Gastrocnemius medialis (tissue), 4 donors: Measurements from ENCODE around the gene PROX1. TPM values are rescaled to one million over a fixed set of nuclear protein-coding genes. Genes with fewer than 3 reads are reported as not detected.

Experiments used
- ATAC-seq, 2 donors: fragments of 150-250 bp; one replicate each; pipeline ENCODE4 v1.9.1; 2016
- DNase-seq, 2 donors: peaks; one replicate each; pipeline ENCODE4 v3.0.0-alpha.2; 2019
- H3K27ac ChIP-seq, 4 donors: fragments of 200-600 bp; sonication (generic); 1 replicate in 1 of 4; 2 replicates in 3 of 4; pipeline ENCODE4 v1.5.1; 2016 to 2018; ENCODE audit warnings: mild to moderate bottlenecking in 2 of 4, moderate library complexity in 1 of 4
- H3K27me3 ChIP-seq, 3 donors: fragments of 200-600 bp; sonication (generic) in 2 of 3; 1 replicate in 1 of 3; 2 replicates in 2 of 3; pipeline versions ENCODE4 v1.5.1 to v1.6.0; 2016 to 2019; ENCODE audit warnings: mild to moderate bottlenecking in 1 of 3, moderate library complexity in 1 of 3
- H3K36me3 ChIP-seq, 2 donors: fragments of 200-600 bp; sonication (generic) in 1 of 2; one replicate each; pipeline ENCODE4 v1.5.1; 2017 to 2018
- H3K4me1 ChIP-seq, 2 donors: fragments of 200-600 bp; sonication (generic) in 1 of 2; one replicate each; pipeline ENCODE4 v1.5.1; 2016 to 2017; ENCODE audit warnings: mild to moderate bottlenecking in 2 of 2
- H3K4me3 ChIP-seq, 4 donors: fragments of 200-600 bp; sonication (generic) in 3 of 4; 1 replicate in 1 of 4; 2 replicates in 3 of 4; pipeline ENCODE4 v1.5.1; 2016 to 2019; ENCODE audit warnings: mild to moderate bottlenecking in 2 of 4
- H3K9me3 ChIP-seq, 3 donors: fragments of 200-600 bp; sonication (generic) in 2 of 3; 1 replicate in 1 of 3; 2 replicates in 2 of 3; pipeline ENCODE4 v1.5.1; 2016 to 2019
- CTCF ChIP-seq, 5 experiments: fragments of 450-650 bp in 3 of 5; fragments of 200-600 bp in 2 of 5; sonication (generic) in 2 of 5; IDR thresholded peaks in 4 of 5; conservative IDR thresholded peaks in 1 of 5; 1 replicate in 4 of 5; 2 replicates in 1 of 5; pipeline ENCODE4 v1.5.1; 2016 to 2019; ENCODE audit warnings: antibody characterized with exemption in 5 of 5, mild to moderate bottlenecking in 3 of 5, moderate library complexity in 3 of 5
- POLR2A ChIP-seq, 2 donors: fragments of 450-650 bp; IDR thresholded peaks; one replicate each; pipeline ENCODE4 v1.6.1; 2017; ENCODE audit warnings: antibody characterized with exemption in 2 of 2, mild to moderate bottlenecking in 2 of 2, moderate library complexity in 2 of 2
- in situ Hi-C, 4 donors: fragments of 200-750 bp; cut with MboI; loops; one replicate each; pipeline versions ENCODE4 v1.15.0 to v1.8.0; 2017; ENCODE audit warnings: low sequenced_read_pairs in 4 of 4
- intact Hi-C: fragments of 100-400 bp; cut with DNase I; formaldehyde crosslinking; loops from one replicate; pipeline ENCODE4 v1.15.1; 2023; ENCODE audit warnings: low total_unique reads
- total RNA-seq, 4 donors: library from RNA; depleted of rRNA; stranded (reverse); fragments of >200 nt; gene quantifications; one replicate each; pipeline versions ENCODE4 v1.1.0 to v1.2.3, GENCODE V29; 2016

The PROX1 gene
- 1 to 10 TPM; 4.1 to 8.0 (median 5.5) TPM for total RNA-seq

GRCh38 chr1:213987927-213988506 is at the start of gene PROX1:
TSS of gene PROX1 (plus strand) at chr1:213987973. CDS start at chr1:213996536, 8,563 bp downstream.
- intact Hi-C loops (loop anchor here (2.0 to 5.0 kb wide), 2 partner anchors 41 to 134 kb away; no protein-coding TSS in a partner anchor), in situ Hi-C loops (no loop called here)
- peak in 2 of 5 experiments; percentile 28 to 42 for TF ChIP-seq CTCF (IDR thresholded peaks at IDR 0.05 in 4 of 5, conservative IDR thresholded peaks at IDR 0.05 in 1 of 5)
- TF ChIP-seq POLR2A (IDR thresholded peaks at IDR 0.05): peak; percentile 86 to 93
- no peaks in the 10 kb centered on the region for H3K9me3 ChIP-seq
- peak within 1 kb of the TSS; percentile 65 to 85 (median 82) for H3K4me3 ChIP-seq
- no peaks in the 10 kb centered on the region for H3K36me3 ChIP-seq
- peak within 1 kb of the TSS; percentile 90 to 92 (median 90) for H3K27ac ChIP-seq
- peak; percentile 88 to 89 for ATAC-seq
- peak in 1 of 2 donors; percentile 73 for DNase-seq
- H3K4me1 ChIP-seq: peaks cover 26 to 28% of the 10 kb centered on the region in 2 donors
- H3K27me3 ChIP-seq: peaks cover 0 to 27% (median 26%) of the 10 kb centered on the region in 3 donors

- Histone ChIP-seq H3K9me3 (no peaks in the 10 kb centered on the region), H3K36me3 (no peaks in the 10 kb centered on the region), H3K27me3 (no peaks in the 10 kb centered on the region), H3K27ac (no peak overlapping the region), H3K4me3 (no peak overlapping the region), H3K4me1 (no peaks in the 10 kb centered on the region)
- TF ChIP-seq CTCF (IDR thresholded peaks at IDR 0.05 in 4 of 5, conservative IDR thresholded peaks at IDR 0.05 in 1 of 5) (no peak), POLR2A (IDR thresholded peaks at IDR 0.05) (no peak)
- in situ Hi-C loops: no loop called here
- intact Hi-C loops: no loop called here
- ATAC-seq: no peak
- no peak for DNase-seq
Observed at GRCh38 chr1:213938776-213939175, 49.0 kb upstream of the PROX1 start.

GRCh38 chr1:213939888-213940287 is 47.9 kb upstream of the PROX1 start:
- H3K27ac ChIP-seq: no peak overlapping the region
- intact Hi-C loops (no loop called here), in situ Hi-C loops (no loop called here)
- H3K9me3 ChIP-seq: no peaks in the 10 kb centered on the region
- H3K4me1 ChIP-seq: no peaks in the 10 kb centered on the region
- H3K36me3 ChIP-seq: no peaks in the 10 kb centered on the region
- no peak overlapping the region for H3K4me3 ChIP-seq
- DNase-seq (no peak), ATAC-seq (no peak)
- TF ChIP-seq POLR2A (IDR thresholded peaks at IDR 0.05) (no peak), CTCF (IDR thresholded peaks at IDR 0.05 in 4 of 5, conservative IDR thresholded peaks at IDR 0.05 in 1 of 5) (no peak)
- H3K27me3 ChIP-seq: no peaks in the 10 kb centered on the region

GRCh38 chr1:213940947-213941346 is 46.8 kb upstream of the PROX1 start:
- DNase-seq: no peak
- no peaks in the 10 kb centered on the region for H3K9me3 ChIP-seq
- intact Hi-C loops (no loop called here), in situ Hi-C loops (no loop called here)
- no peak overlapping the region for H3K4me3 ChIP-seq
- H3K27me3 ChIP-seq: no peaks in the 10 kb centered on the region
- no peaks in the 10 kb centered on the region for H3K36me3 ChIP-seq
- no peak for ATAC-seq
- H3K27ac ChIP-seq: no peak overlapping the region
- H3K4me1 ChIP-seq: no peaks in the 10 kb centered on the region
- no peak for TF ChIP-seq POLR2A (IDR thresholded peaks at IDR 0.05)
- no peak for TF ChIP-seq CTCF (IDR thresholded peaks at IDR 0.05 in 4 of 5, conservative IDR thresholded peaks at IDR 0.05 in 1 of 5)

- no peak for DNase-seq
- in situ Hi-C loops: no loop called here
- TF ChIP-seq CTCF (IDR thresholded peaks at IDR 0.05 in 4 of 5, conservative IDR thresholded peaks at IDR 0.05 in 1 of 5) (no peak), POLR2A (IDR thresholded peaks at IDR 0.05) (no peak)
- Histone ChIP-seq H3K27me3 (no peaks in the 10 kb centered on the region), H3K27ac (no peak overlapping the region), H3K4me3 (no peak overlapping the region), H3K9me3 (no peaks in the 10 kb centered on the region), H3K36me3 (no peaks in the 10 kb centered on the region), H3K4me1 (no peaks in the 10 kb centered on the region)
- intact Hi-C loops: no loop called here
- no peak for ATAC-seq
Observed at GRCh38 chr1:213942061-213942460, 45.7 kb upstream of the PROX1 start.
